GM23248 (cell line): ENCODE data around the gene DENND1A. TPM values are rescaled to one million over a fixed set of nuclear protein-coding genes. Genes with fewer than 3 reads are reported as not detected.

ENCODE experiments used
- DNase-seq: peaks from one replicate; pipeline ENCODE4 v3.0.0-alpha.2; 2015
- H2AFZ ChIP-seq: fragments of 200-600 bp; sonication (generic); 2 replicates; pipeline ENCODE4 v1.6.1; 2016; ENCODE audit warnings: antibody characterized with exemption
- H3F3A ChIP-seq: fragments of 200-600 bp; sonication (generic); 2 replicates; pipeline ENCODE4 v1.6.1; 2016; ENCODE audit warnings: mild to moderate bottlenecking, antibody characterized with exemption, mixed run types; ENCODE audit not compliant: insufficient read depth
- H3K27ac ChIP-seq: fragments of 200-600 bp; sonication (generic); 2 replicates; pipeline ENCODE4 v1.5.1; 2016; ENCODE audit warnings: mild to moderate bottlenecking
- H3K27me3 ChIP-seq: fragments of 200-600 bp; sonication (generic); replicated peaks from 2 replicates; pipeline ENCODE4 v1.6.1; 2016; ENCODE audit warnings: mild to moderate bottlenecking; ENCODE audit not compliant: insufficient read depth
- H3K36me3 ChIP-seq: fragments of 200-600 bp; sonication (generic); 2 replicates; pipeline ENCODE4 v1.6.1; 2016; ENCODE audit warnings: low read depth, mild to moderate bottlenecking
- H3K4me1 ChIP-seq: fragments of 200-600 bp; sonication (generic); 2 replicates; pipeline ENCODE4 v1.6.1; 2016; ENCODE audit warnings: mild to moderate bottlenecking; ENCODE audit not compliant: insufficient read depth
- H3K4me2 ChIP-seq: fragments of 200-600 bp; sonication (generic); one replicate; pipeline ENCODE4 v1.6.1; 2016; ENCODE audit warnings: mild to moderate bottlenecking; ENCODE audit not compliant: unreplicated experiment
- H3K4me3 ChIP-seq: fragments of 200-600 bp; sonication (generic); 2 replicates; pipeline ENCODE4 v1.5.1; 2016; ENCODE audit warnings: mild to moderate bottlenecking
- H3K79me2 ChIP-seq: fragments of 200-600 bp; sonication (generic); 2 replicates; pipeline ENCODE4 v1.6.1; 2016; ENCODE audit warnings: mild to moderate bottlenecking; ENCODE audit not compliant: insufficient read depth
- H3K9ac ChIP-seq: fragments of 200-600 bp; sonication (generic); 2 replicates; pipeline ENCODE4 v1.6.1; 2016; ENCODE audit warnings: mild to moderate bottlenecking
- H3K9me2 ChIP-seq: fragments of 200-600 bp; sonication (generic); 2 replicates; pipeline ENCODE4 v1.6.1; 2016; ENCODE audit warnings: mixed run types, mild to moderate bottlenecking, moderate library complexity; ENCODE audit not compliant: insufficient read depth
- H3K9me3 ChIP-seq: fragments of 200-600 bp; sonication (generic); one replicate; pipeline ENCODE4 v1.6.1; 2017; ENCODE audit warnings: low read depth
- H4K20me1 ChIP-seq: fragments of 200-600 bp; sonication (generic); 2 replicates; pipeline ENCODE4 v1.6.0; 2016; ENCODE audit not compliant: insufficient read depth
- EZH2 ChIP-seq: fragments of 200-600 bp; sonication (generic); IDR thresholded peaks from 2 replicates; pipeline ENCODE4 v1.6.1; 2018; ENCODE audit warnings: antibody characterized with exemption, mild to moderate bottlenecking; ENCODE audit not compliant: insufficient read depth, poor library complexity, severe bottlenecking
- EZH2phosphoT487 ChIP-seq: fragments of 200-600 bp; sonication (generic); IDR thresholded peaks from 2 replicates; pipeline ENCODE4 v1.6.1; 2018; ENCODE audit warnings: antibody characterized with exemption, moderate library complexity, mild to moderate bottlenecking, low read depth; ENCODE audit not compliant: insufficient read depth
- WGBS, 2 experiments: methylation state at CpG; one replicate each; pipeline ENCODE4 v1.1.6; 2015 to 2017; ENCODE audit warnings: low lambda C conversion rate in 2 of 2, low coverage in 1 of 2; ENCODE audit errors: missing lambda C conversion rate in 2 of 2; 5-methylcytosine and 5-hydroxymethylcytosine counted together
- in situ Hi-C: fragments of 300-500 bp; cut with MboI; formaldehyde crosslinking; loops from 2 replicates; pipeline ENCODE4 v1.15.0; 2020
- polyA plus RNA-seq: library from polyadenylated mRNA; unstranded; fragments of >200 nt; fragmentation: Nextera tagmentation; extraction: Ambion mirVana; gene quantifications from 2 replicates; pipeline ENCODE4 v1.2.1, GENCODE V29; 2016
- total RNA-seq: library from RNA; depleted of rRNA; stranded (reverse); fragments of >200 nt; shearing (Covaris generic); gene quantifications from 2 replicates; pipeline ENCODE4 v1.2.3, GENCODE V29; 2014

The DENND1A gene
- total and polyA plus RNA-seq, 2 experiments from 2014 or later: 13.2 to 16.4 TPM

DNA sequence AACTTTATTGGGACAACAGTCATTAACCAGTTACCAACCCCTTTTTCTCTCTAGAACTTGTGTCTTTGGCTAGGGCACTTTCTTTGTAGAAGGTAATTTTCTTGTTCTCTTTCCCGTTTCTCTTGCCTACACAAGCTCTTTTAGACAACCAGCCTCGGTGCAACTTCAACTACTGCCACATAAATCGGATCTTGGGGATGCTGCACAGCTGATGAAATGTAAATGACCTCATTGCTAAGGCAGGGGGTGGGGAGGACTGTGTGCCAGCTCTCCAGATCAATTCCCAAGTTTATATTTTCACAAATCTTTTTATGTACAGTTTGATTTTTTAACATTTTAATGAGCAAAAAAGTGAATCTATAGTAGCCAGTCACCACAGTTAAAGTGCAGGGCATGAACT is 157.6 kb downstream of the DENND1A start:
- H3K36me3 ChIP-seq: no peaks in the 10 kb centered on the region
- 26 to 28% methylated on average over 3 of the region's 3 CpGs for WGBS, 2 experiments
- peak; percentile 39 for DNase-seq
- H3K79me2 ChIP-seq: no peaks in the 10 kb centered on the region
- no peak overlapping the region for H3K27ac ChIP-seq
- no peak overlapping the region for H3K4me3 ChIP-seq
- H3K27me3 ChIP-seq: no peaks in the 10 kb centered on the region
- no peaks in the 10 kb centered on the region for H3K9me2 ChIP-seq
- H3F3A ChIP-seq: no peaks in the 10 kb centered on the region
- in situ Hi-C loops: no loop called here
- H3K9me3 ChIP-seq: no peaks in the 10 kb centered on the region
- H4K20me1 ChIP-seq: no peaks in the 10 kb centered on the region
- peaks cover 8% of the 10 kb centered on the region; the same call in 1 of the 2 replicates for H3K4me1 ChIP-seq
- no peak overlapping the region for H3K9ac ChIP-seq
- H3K4me2 ChIP-seq: no peak overlapping the region
- H2AFZ ChIP-seq: no peak overlapping the region
- no peak for TF ChIP-seq EZH2phosphoT487

DNA sequence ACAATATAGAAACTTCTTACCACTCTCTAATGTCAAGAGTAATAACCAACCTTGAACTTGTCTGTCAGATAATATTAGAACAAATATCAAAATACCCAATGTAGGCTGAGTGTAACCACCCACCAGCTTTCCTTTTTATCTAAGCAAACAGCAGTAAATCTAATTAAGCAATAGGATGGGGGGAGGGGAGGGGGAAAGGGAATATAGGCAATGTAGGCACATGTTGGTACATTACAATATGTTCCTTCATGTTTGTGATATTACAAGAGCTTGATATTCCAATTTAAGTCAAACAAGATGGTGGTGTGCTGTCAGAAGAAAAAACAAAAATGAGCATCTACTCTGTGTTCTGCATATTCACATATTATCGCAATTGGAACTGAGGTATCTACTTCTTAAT is 158.2 kb downstream of the DENND1A start:
- H3K4me2 ChIP-seq: no peak overlapping the region
- H3K9ac ChIP-seq: no peak overlapping the region
- H3K4me1 ChIP-seq: peaks cover 8% of the 10 kb centered on the region; the same call in 1 of the 2 replicates
- H3K36me3 ChIP-seq: no peaks in the 10 kb centered on the region
- in situ Hi-C loops: no loop called here
- no peaks in the 10 kb centered on the region for H3K79me2 ChIP-seq
- no peak overlapping the region for H3K4me3 ChIP-seq
- H3K9me3 ChIP-seq: no peaks in the 10 kb centered on the region
- no peak for DNase-seq
- H3K9me2 ChIP-seq: no peaks in the 10 kb centered on the region
- no peaks in the 10 kb centered on the region for H3K27me3 ChIP-seq
- 96 to 97% methylated on average over 1 of the region's 1 CpG for WGBS, 2 experiments
- no peak for TF ChIP-seq EZH2
- H3F3A ChIP-seq: no peaks in the 10 kb centered on the region
- no peak overlapping the region for H3K27ac ChIP-seq
- no peak overlapping the region for H2AFZ ChIP-seq
- H4K20me1 ChIP-seq: no peaks in the 10 kb centered on the region

GRCh38 chr9:123769719-123770118 is 160.2 kb downstream of the DENND1A start:
- Histone ChIP-seq H3K79me2 (no peaks in the 10 kb centered on the region), H3K27ac (no peak overlapping the region), H4K20me1 (no peaks in the 10 kb centered on the region), H3F3A (peaks cover 4% of the 10 kb centered on the region; the same call in 1 of the 2 replicates), H3K27me3 (no peaks in the 10 kb centered on the region), H2AFZ (no peak overlapping the region), H3K4me3 (no peak overlapping the region), H3K4me2 (no peak overlapping the region), H3K36me3 (no peaks in the 10 kb centered on the region), H3K4me1 (peaks cover 8% of the 10 kb centered on the region; the same call in 1 of the 2 replicates), H3K9me3 (no peaks in the 10 kb centered on the region), H3K9ac (no peak overlapping the region), H3K9me2 (no peaks in the 10 kb centered on the region)
- TF ChIP-seq EZH2: no peak
- no peak for TF ChIP-seq EZH2phosphoT487
- peak; percentile 8 for DNase-seq
- in situ Hi-C loops: no loop called here
- WGBS, 2 experiments: 44 to 59% methylated on average over 6 of the region's 6 CpGs

- Histone ChIP-seq H3K4me2 (peak overlapping the region; percentile 9), H3K9ac (no peak overlapping the region), H2AFZ (no peak overlapping the region), H3K9me3 (no peaks in the 10 kb centered on the region), H3K4me3 (no peak overlapping the region), H3K4me1 (peaks cover 30% of the 10 kb centered on the region), H3K79me2 (no peaks in the 10 kb centered on the region), H3K27me3 (no peaks in the 10 kb centered on the region), H3K9me2 (peaks cover 3% of the 10 kb centered on the region; the same call in 1 of the 2 replicates), H3K36me3 (no peaks in the 10 kb centered on the region), H3K27ac (no peak overlapping the region), H4K20me1 (no peaks in the 10 kb centered on the region), H3F3A (peaks cover 28% of the 10 kb centered on the region; the same call in 1 of the 2 replicates)
- in situ Hi-C loops: no loop called here
- DNase-seq: peak; percentile 78
- 59 to 65% methylated on average over 4 of the region's 4 CpGs for WGBS, 2 experiments
- no peak for TF ChIP-seq EZH2
- TF ChIP-seq EZH2phosphoT487: no peak
Observed at GRCh38 chr9:123763910-123764588, 165.9 kb downstream of the DENND1A start.
